ENCODE results near the gene LRRC53. TPM values are rescaled to one million over a fixed set of nuclear protein-coding genes. Genes with fewer than 3 reads are reported as not detected.

LRRC53 gene
- total and polyA plus RNA-seq, 7 donors, result not detected

GRCh38 chr1:74436078-74436477, 76.3 kb downstream of the LRRC53 start:
- Histone ChIP-seq H3K4me1 (peaks cover 0 to 14% (median 5%) of the 10 kb centered on the region in 4 donors), H3K9me3 (no peaks in the 10 kb centered on the region), H3K27me3 (no peaks in the 10 kb centered on the region), H3K36me3 (no peaks in the 10 kb centered on the region), H3K27ac (no peak overlapping the region), H3K4me3 (no peak overlapping the region)
- 72 to 73% methylated on average over 1 of the region's 1 CpG for WGBS, 2 donors
- intact Hi-C loops (cut with DNase I), result no loop called here
- TF ChIP-seq EP300 (IDR thresholded peaks at IDR 0.05), result no peak
- TF ChIP-seq POLR2AphosphoS5 (IDR thresholded peaks at IDR 0.05), result no peak
- TF ChIP-seq, protein P1, sequence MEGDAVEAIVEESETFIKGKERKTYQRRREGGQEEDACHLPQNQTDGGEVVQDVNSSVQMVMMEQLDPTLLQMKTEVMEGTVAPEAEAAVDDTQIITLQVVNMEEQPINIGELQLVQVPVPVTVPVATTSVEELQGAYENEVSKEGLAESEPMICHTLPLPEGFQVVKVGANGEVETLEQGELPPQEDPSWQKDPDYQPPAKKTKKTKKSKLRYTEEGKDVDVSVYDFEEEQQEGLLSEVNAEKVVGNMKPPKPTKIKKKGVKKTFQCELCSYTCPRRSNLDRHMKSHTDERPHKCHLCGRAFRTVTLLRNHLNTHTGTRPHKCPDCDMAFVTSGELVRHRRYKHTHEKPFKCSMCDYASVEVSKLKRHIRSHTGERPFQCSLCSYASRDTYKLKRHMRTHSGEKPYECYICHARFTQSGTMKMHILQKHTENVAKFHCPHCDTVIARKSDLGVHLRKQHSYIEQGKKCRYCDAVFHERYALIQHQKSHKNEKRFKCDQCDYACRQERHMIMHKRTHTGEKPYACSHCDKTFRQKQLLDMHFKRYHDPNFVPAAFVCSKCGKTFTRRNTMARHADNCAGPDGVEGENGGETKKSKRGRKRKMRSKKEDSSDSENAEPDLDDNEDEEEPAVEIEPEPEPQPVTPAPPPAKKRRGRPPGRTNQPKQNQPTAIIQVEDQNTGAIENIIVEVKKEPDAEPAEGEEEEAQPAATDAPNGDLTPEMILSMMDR (IDR thresholded peaks at IDR 0.05), result no peak
- no peak for TF ChIP-seq POLR2A (IDR thresholded peaks at IDR 0.05)
- no peak for DNase-seq

GRCh38 chr1:74434321-74434720, 78.1 kb downstream of the LRRC53 start:
- WGBS, 2 donors, result 85 to 92% methylated on average over 2 of the region's 2 CpGs
- TF ChIP-seq POLR2A (IDR thresholded peaks at IDR 0.05) (no peak), EP300 (IDR thresholded peaks at IDR 0.05) (no peak), POLR2AphosphoS5 (IDR thresholded peaks at IDR 0.05) (no peak)
- TF ChIP-seq, protein P1 (IDR thresholded peaks at IDR 0.05), result no peak
- Histone ChIP-seq H3K4me1 (peaks cover 0 to 12% (median 5%) of the 10 kb centered on the region in 4 donors), H3K4me3 (no peak overlapping the region), H3K36me3 (no peaks in the 10 kb centered on the region), H3K9me3 (no peaks in the 10 kb centered on the region), H3K27me3 (no peaks in the 10 kb centered on the region), H3K27ac (no peak overlapping the region)
- DNase-seq, result no peak
- intact Hi-C loops (cut with DNase I), result no loop called here

DNA sequence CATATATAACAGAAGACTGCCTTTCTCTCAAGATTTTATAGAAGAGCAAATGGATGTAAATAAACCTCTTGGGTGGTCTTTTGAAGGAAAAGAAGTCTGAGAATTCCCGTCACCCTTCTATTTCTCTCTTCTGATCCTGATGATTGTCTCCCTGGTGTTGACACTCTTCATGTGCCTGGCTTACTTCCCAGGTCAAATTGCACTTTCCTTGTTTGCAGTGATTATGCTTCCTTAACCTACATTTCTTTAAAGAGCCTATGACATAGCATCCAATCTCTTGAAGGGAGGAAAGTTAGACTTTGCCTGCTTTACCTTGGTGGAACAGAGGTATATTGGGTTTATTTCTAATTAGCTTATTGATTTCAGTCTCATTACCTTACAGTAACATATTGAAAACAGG, 80.1 kb downstream of the LRRC53 start:
- TF ChIP-seq POLR2A (IDR thresholded peaks at IDR 0.05) (no peak), POLR2AphosphoS5 (IDR thresholded peaks at IDR 0.05) (no peak), EP300 (IDR thresholded peaks at IDR 0.05) (no peak)
- TF ChIP-seq, protein P1 (IDR thresholded peaks at IDR 0.05), result no peak
- Histone ChIP-seq H3K9me3 (no peaks in the 10 kb centered on the region), H3K4me3 (no peak overlapping the region), H3K4me1 (no peaks in the 10 kb centered on the region), H3K27me3 (no peaks in the 10 kb centered on the region), H3K36me3 (no peaks in the 10 kb centered on the region), H3K27ac (no peak overlapping the region)
- DNase-seq, result no peak
- 0 to 28% methylated on average over 1 of the region's 1 CpG for WGBS, 2 donors
- intact Hi-C loops (cut with DNase I), result no loop called here

DNA sequence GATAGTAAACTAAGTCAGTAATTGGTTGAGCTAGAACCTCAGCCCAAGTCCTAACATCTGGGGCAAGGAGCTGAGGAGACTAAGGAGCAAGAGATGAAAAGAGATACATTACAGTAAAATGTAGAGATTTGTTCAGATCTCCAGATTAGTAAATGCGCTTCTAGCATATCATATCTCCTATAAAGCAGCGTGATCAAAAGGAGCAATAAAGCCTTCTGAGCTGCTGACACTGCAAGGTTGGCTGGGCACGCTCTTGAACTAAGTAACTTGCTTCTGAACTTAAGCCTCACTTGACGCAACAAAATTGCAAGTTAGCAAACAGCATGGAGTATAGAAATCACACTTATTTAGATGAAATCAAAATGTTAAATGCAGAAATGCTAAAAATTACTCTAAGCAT, 80.9 kb downstream of the LRRC53 start:
- no peak overlapping the region for H3K4me3 ChIP-seq
- peaks cover 0 to 3% (median under 1%) of the 10 kb centered on the region in 4 donors for H3K4me1 ChIP-seq
- H3K27me3 ChIP-seq, result no peaks in the 10 kb centered on the region
- WGBS, 2 donors, result 15 to 63% methylated on average over 4 of the region's 4 CpGs
- H3K36me3 ChIP-seq, result no peaks in the 10 kb centered on the region
- no peak for TF ChIP-seq EP300 (IDR thresholded peaks at IDR 0.05)
- TF ChIP-seq, protein P1 (IDR thresholded peaks at IDR 0.05), result no peak
- TF ChIP-seq POLR2AphosphoS5 (IDR thresholded peaks at IDR 0.05), result no peak
- TF ChIP-seq POLR2A (IDR thresholded peaks at IDR 0.05), result no peak
- intact Hi-C loops (cut with DNase I), result no loop called here
- no peak overlapping the region for H3K27ac ChIP-seq
- H3K9me3 ChIP-seq, result no peaks in the 10 kb centered on the region
- DNase-seq, result no peak

GRCh38 chr1:74430342-74430934, 82.0 kb downstream of the LRRC53 start:
- H3K27me3 ChIP-seq, result no peaks in the 10 kb centered on the region
- no peaks in the 10 kb centered on the region for H3K36me3 ChIP-seq
- no peak for DNase-seq
- no peak overlapping the region for H3K4me3 ChIP-seq
- intact Hi-C loops (cut with DNase I), result no loop called here
- H3K9me3 ChIP-seq, result no peaks in the 10 kb centered on the region
- no peak for TF ChIP-seq EP300 (IDR thresholded peaks at IDR 0.05)
- TF ChIP-seq, protein P1 (IDR thresholded peaks at IDR 0.05), result no peak
- no peak for TF ChIP-seq POLR2AphosphoS5 (IDR thresholded peaks at IDR 0.05)
- TF ChIP-seq POLR2A (IDR thresholded peaks at IDR 0.05), result no peak
- 74 to 76% methylated on average over 4 of the region's 4 CpGs for WGBS, 2 donors
- H3K27ac ChIP-seq, result no peak overlapping the region
- peaks cover 0 to 13% (median 10%) of the 10 kb centered on the region in 4 donors for H3K4me1 ChIP-seq
